Measurements from ENCODE around the gene EFNA5.

DNA sequence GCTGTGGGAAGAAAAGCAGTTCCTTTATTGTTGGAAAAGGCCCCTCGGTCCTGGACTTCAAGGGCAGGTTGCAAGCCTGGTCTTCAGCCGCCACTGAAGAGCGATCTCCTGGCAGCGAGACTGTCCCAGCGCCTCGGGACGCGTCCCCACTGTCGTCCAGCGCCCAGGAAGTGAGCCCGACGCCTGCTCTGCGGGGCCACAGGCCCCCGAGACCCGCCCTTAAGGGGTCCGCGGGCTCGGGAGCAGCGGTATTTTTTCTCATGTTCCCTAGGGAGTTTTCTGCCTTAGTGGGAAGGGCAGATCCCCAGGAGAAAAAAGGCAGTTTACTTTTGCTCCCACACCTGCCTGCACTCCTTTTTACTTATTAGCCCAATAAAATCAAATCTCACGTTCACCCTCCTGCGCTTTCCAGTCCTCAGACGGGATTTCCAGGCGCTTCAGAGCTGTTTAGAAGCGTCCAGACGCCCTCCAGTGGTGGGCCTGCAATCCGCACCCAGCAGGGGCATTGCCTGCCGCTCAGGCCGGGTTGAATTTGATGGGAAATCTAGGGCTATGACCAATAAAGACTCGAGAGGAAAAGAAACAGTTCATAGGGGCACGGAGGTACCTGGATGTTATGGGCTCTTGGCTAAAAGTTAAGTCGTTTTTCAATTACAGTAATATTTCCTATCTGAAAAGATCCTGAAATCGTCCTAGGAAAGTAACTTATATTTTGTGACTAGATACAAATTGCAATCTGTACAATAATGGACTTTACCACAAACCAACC lies 2.8 kb upstream of the EFNA5 start:
- peak; percentile 93 for TF ChIP-seq CTCF (IDR thresholded peaks at IDR 0.05)
- no peak for TF ChIP-seq ZFX (IDR thresholded peaks at IDR 0.05; ENCODE audit: borderline replicate concordance)

All from 22Rv1 (cell line).